Jurkat, Clone E6-1 (cell line): ENCODE data around the gene PLPP3.

Source experiments
- DNase-seq: peaks from one replicate; pipeline ENCODE4 v3.0.0-alpha.2; 2011; ENCODE audit warnings: low read depth, low spot score
- H3K4me3 ChIP-seq: 2 replicates; pipeline ENCODE4 v1.5.1; 2011; ENCODE audit warnings: mild to moderate bottlenecking, low read length, control low read depth, moderate library complexity

The PLPP3 gene

GRCh38 chr1:56531624-56532349, 47.6 kb downstream of the PLPP3 start:
- DNase-seq = no peak
- H3K4me3 ChIP-seq = no peak overlapping the region

- no peak for DNase-seq
- no peak overlapping the region for H3K4me3 ChIP-seq
Observed at GRCh38 chr1:56529801-56530200, 49.6 kb downstream of the PLPP3 start.

GRCh38 chr1:56527548-56528302, 51.6 kb downstream of the PLPP3 start:
- no peak overlapping the region for H3K4me3 ChIP-seq
- DNase-seq = no peak

- no peak overlapping the region for H3K4me3 ChIP-seq
- DNase-seq = peak; percentile 19
Observed at GRCh38 chr1:56526571-56527174, 52.7 kb downstream of the PLPP3 start.

GRCh38 chr1:56525489-56526041, 53.8 kb downstream of the PLPP3 start:
- DNase-seq = peak; percentile 21
- no peak overlapping the region for H3K4me3 ChIP-seq

GRCh38 chr1:56524263-56524662, 55.1 kb downstream of the PLPP3 start:
- no peak overlapping the region for H3K4me3 ChIP-seq
- DNase-seq = no peak

- no peak for DNase-seq
- H3K4me3 ChIP-seq = no peak overlapping the region
Observed at GRCh38 chr1:56522680-56523079, 56.7 kb downstream of the PLPP3 start.

GRCh38 chr1:56520016-56520601, 59.3 kb downstream of the PLPP3 start:
- DNase-seq = no peak
- no peak overlapping the region for H3K4me3 ChIP-seq

GRCh38 chr1:56517404-56518130, 61.8 kb downstream of the PLPP3 start:
- no peak for DNase-seq
- no peak overlapping the region for H3K4me3 ChIP-seq

- H3K4me3 ChIP-seq = no peak overlapping the region
- DNase-seq = no peak
Observed at GRCh38 chr1:56516539-56517252, 62.7 kb downstream of the PLPP3 start.

GRCh38 chr1:56515898-56516538, 63.3 kb downstream of the PLPP3 start:
- no peak overlapping the region for H3K4me3 ChIP-seq
- DNase-seq = no peak

- no peak for DNase-seq
- no peak overlapping the region for H3K4me3 ChIP-seq
Observed at GRCh38 chr1:56512724-56513494, 66.5 kb downstream of the PLPP3 start.

- no peak overlapping the region for H3K4me3 ChIP-seq
- no peak for DNase-seq
Observed at GRCh38 chr1:56511766-56512165, 67.6 kb downstream of the PLPP3 start.

GRCh38 chr1:56511364-56511763, 68.0 kb downstream of the PLPP3 start:
- no peak overlapping the region for H3K4me3 ChIP-seq
- no peak for DNase-seq

- no peak for DNase-seq
Observed at GRCh38 chr1:56510642-56511021, 68.7 kb downstream of the PLPP3 start.

GRCh38 chr1:56509713-56510641, 69.4 kb downstream of the PLPP3 start:
- DNase-seq = no peak
- H3K4me3 ChIP-seq = no peak overlapping the region

More at GRCh38 chr1:56510642-56511021, 68.7 kb downstream of the PLPP3 start:
- H3K4me3 ChIP-seq = no peak overlapping the region
